Measurements from ENCODE around the gene SMYD3. TPM values are rescaled to one million over a fixed set of nuclear protein-coding genes. Genes with fewer than 3 reads are reported as not detected.
"Not testable (repeated sequence)": the region's sequence is repeated elsewhere in the genome, so short reads cannot be mapped to it uniquely, and the experiment has no call there.

SMYD3 gene
- total RNA-seq, 3 donors from 2014 or later (not counting 1 experiment from before 2014, with no cell fraction given), result 43.6 to 48.0 (median 46.1) TPM

DNA sequence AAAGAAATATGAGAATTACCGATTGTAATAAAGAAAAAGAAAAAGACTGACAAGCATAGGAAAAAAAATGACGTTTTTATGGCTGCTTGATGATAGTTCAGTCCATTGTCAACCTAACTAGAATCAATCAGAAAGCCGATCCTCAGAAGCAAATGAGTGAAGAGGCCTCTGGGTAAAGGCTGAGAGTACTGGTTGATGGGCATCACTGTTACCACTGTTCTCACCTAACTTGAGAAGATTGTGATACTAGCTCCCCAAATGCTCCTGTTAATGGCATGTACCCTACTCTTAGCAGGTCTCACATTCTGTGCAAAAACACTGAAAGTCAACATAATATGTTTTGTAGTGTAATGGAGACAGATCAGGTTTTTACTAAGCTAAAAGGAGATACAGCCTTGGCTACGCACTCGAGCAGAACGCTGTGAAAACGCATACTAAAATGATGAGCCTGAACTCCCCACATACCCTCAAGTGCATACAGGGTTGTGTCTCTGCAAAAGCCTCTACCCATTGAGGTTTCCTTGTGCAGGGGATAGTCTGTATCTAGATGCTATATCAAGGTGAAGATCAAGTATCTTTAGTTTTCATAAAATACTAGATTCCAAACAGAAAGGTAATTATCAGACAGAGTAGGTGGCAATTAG lies 554.6 kb downstream of the SMYD3 start:
- Histone ChIP-seq H3K4me1 (ENCODE audit: control insufficient read depth, insufficient read depth, low read length) (peaks cover 35% of the 10 kb centered on the region), H3K36me3 (ENCODE audit: control insufficient read depth, insufficient read depth, low read length) (no peaks in the 10 kb centered on the region), H3K9me3 (ENCODE audit: control insufficient read depth, insufficient read depth, low read length) (no peaks in the 10 kb centered on the region), H3K27me3 (ENCODE audit: control insufficient read depth, insufficient read depth, low read length) (no peaks in the 10 kb centered on the region), H3K27ac (ENCODE audit: low read length) (peak overlapping the region; percentile 100), H3K4me3 (ENCODE audit: low read length) (no peak overlapping the region)
- no peak overlapping the region for H3K27ac Mint-ChIP-seq
- ATAC-seq (no peak), DNase-seq (no peak)
- intact Hi-C loops (cut with micrococcal nuclease), result loop anchor here (10.0 kb wide), 1 partner anchor 58 kb away; no protein-coding TSS in a partner anchor
- peaks cover 25 to 31% of the 10 kb centered on the region in 2 donors for H3K4me1 Mint-ChIP-seq
- TF ChIP-seq, protein P1, sequence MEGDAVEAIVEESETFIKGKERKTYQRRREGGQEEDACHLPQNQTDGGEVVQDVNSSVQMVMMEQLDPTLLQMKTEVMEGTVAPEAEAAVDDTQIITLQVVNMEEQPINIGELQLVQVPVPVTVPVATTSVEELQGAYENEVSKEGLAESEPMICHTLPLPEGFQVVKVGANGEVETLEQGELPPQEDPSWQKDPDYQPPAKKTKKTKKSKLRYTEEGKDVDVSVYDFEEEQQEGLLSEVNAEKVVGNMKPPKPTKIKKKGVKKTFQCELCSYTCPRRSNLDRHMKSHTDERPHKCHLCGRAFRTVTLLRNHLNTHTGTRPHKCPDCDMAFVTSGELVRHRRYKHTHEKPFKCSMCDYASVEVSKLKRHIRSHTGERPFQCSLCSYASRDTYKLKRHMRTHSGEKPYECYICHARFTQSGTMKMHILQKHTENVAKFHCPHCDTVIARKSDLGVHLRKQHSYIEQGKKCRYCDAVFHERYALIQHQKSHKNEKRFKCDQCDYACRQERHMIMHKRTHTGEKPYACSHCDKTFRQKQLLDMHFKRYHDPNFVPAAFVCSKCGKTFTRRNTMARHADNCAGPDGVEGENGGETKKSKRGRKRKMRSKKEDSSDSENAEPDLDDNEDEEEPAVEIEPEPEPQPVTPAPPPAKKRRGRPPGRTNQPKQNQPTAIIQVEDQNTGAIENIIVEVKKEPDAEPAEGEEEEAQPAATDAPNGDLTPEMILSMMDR (IDR thresholded peaks at IDR 0.05), result no peak
- H3K27me3 Mint-ChIP-seq (ENCODE audit: low read depth in 2 of 2), result no peaks in the 10 kb centered on the region
- no peaks in the 10 kb centered on the region for H3K9me3 Mint-ChIP-seq
- H3K4me3 Mint-ChIP-seq, result peak overlapping the region; percentile 71
- H3K36me3 Mint-ChIP-seq, result no peaks in the 10 kb centered on the region
- 89% methylated on average over 5 of the region's 7 CpGs for WGBS (ENCODE audit: insufficient coverage)

DNA sequence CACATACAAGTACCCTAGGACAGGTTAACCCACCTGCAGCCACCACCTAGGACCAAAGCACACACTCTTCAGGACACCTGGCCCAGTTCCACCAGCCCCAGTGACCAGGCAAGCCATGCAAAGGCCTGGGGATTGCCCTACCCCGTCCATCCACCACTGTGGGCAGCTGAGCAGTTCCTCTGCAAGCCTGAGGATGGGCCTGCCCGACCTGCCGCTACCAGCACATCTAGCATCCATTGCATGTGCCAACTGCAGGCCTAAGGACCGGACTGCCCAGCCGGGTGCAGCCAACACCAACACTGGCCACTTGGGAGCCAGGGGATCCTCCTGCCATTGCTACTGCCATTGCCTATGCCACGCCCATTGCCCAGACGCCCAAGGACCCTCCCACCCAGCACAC lies 558.3 kb downstream of the SMYD3 start:
- no peaks in the 10 kb centered on the region for H3K9me3 ChIP-seq (ENCODE audit: control insufficient read depth, insufficient read depth, low read length)
- no peaks in the 10 kb centered on the region for H3K27me3 ChIP-seq (ENCODE audit: control insufficient read depth, insufficient read depth, low read length)
- H3K36me3 ChIP-seq (ENCODE audit: control insufficient read depth, insufficient read depth, low read length), result no peaks in the 10 kb centered on the region
- no peak overlapping the region for H3K27ac ChIP-seq (ENCODE audit: low read length)
- no peak overlapping the region for H3K27ac Mint-ChIP-seq
- H3K4me3 ChIP-seq (ENCODE audit: low read length), result no peak overlapping the region
- no peak for ATAC-seq
- TF ChIP-seq, protein P1 (IDR thresholded peaks at IDR 0.05), result no peak
- DNase-seq, result no peak
- intact Hi-C loops (cut with micrococcal nuclease), result no loop called here
- no peak overlapping the region for H3K4me3 Mint-ChIP-seq
- H3K4me1 ChIP-seq (ENCODE audit: control insufficient read depth, insufficient read depth, low read length), result peaks cover 11% of the 10 kb centered on the region
- WGBS (ENCODE audit: insufficient coverage), result 88% methylated on average over 7 of the region's 7 CpGs
- H3K4me1 Mint-ChIP-seq, result peaks cover 11 to 29% of the 10 kb centered on the region in 2 donors
- no peaks in the 10 kb centered on the region for H3K36me3 Mint-ChIP-seq
- H3K27me3 Mint-ChIP-seq (ENCODE audit: low read depth in 2 of 2), result no peaks in the 10 kb centered on the region
- H3K9me3 Mint-ChIP-seq, result no peaks in the 10 kb centered on the region

DNA sequence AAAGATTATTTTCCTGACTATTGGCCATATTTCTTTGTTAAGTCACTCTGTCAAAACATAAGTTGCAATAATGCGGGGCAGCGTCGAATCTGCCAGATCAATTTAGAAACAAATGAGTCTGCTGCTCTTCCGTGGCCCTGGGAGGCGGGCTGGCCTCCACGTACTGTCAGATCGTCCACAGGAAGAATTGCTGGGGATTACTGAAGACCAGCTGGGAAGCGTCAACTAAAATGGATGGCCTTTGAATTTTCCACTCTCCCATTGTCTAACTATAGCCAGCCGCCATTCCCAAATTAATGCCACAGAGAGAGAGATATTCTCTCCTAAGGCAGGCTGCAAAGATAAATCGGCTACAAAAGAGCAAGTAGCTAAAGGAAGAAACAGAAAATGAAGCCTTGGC lies 560.2 kb downstream of the SMYD3 start:
- Histone ChIP-seq H3K36me3 (ENCODE audit: control insufficient read depth, insufficient read depth, low read length) (no peaks in the 10 kb centered on the region), H3K27me3 (ENCODE audit: control insufficient read depth, insufficient read depth, low read length) (no peaks in the 10 kb centered on the region), H3K9me3 (ENCODE audit: control insufficient read depth, insufficient read depth, low read length) (no peaks in the 10 kb centered on the region), H3K27ac (ENCODE audit: low read length) (no peak overlapping the region), H3K4me3 (ENCODE audit: low read length) (no peak overlapping the region), H3K4me1 (ENCODE audit: control insufficient read depth, insufficient read depth, low read length) (no peaks in the 10 kb centered on the region)
- no peak overlapping the region for H3K4me3 Mint-ChIP-seq
- peaks cover 6 to 21% of the 10 kb centered on the region in 2 donors for H3K4me1 Mint-ChIP-seq
- WGBS (ENCODE audit: insufficient coverage), result 96% methylated on average over 10 of the region's 10 CpGs
- H3K9me3 Mint-ChIP-seq, result no peaks in the 10 kb centered on the region
- intact Hi-C loops (cut with micrococcal nuclease), result no loop called here
- DNase-seq, result no peak
- no peak overlapping the region for H3K27ac Mint-ChIP-seq
- no peak for ATAC-seq
- no peaks in the 10 kb centered on the region for H3K36me3 Mint-ChIP-seq
- H3K27me3 Mint-ChIP-seq (ENCODE audit: low read depth in 2 of 2), result no peaks in the 10 kb centered on the region
- TF ChIP-seq, protein P1 (IDR thresholded peaks at IDR 0.05), result no peak

DNA sequence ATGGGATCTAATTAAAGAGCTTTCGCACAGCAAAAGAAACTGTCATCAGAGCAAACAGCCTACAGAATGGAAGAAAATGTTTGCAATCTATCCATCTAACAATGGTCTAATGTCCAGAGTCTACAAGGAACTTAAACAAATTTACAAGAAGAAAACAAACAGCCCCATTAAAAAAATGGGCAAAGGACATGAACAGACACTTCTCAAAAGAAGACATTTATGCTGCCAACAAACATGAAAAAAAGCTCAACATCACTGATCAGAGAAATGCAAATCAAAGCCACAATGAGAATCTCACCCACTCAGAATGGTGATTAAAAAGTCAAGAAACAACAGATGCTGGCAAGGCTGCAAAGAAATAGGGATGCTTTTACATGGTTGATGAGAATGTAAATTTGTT lies 561.9 kb downstream of the SMYD3 start:
- intact Hi-C loops (cut with micrococcal nuclease), result not testable (repeated sequence)

More for the DNA sequence above, 561.9 kb downstream of the SMYD3 start:
- H3K9me3 Mint-ChIP-seq; H3K4me1 ChIP-seq (ENCODE audit: control insufficient read depth, insufficient read depth, low read length); H3K36me3 ChIP-seq (ENCODE audit: control insufficient read depth, insufficient read depth, low read length); ATAC-seq; DNase-seq; H3K9me3 ChIP-seq (ENCODE audit: control insufficient read depth, insufficient read depth, low read length); H3K27me3 Mint-ChIP-seq (ENCODE audit: low read depth in 2 of 2); H3K27me3 ChIP-seq (ENCODE audit: control insufficient read depth, insufficient read depth, low read length); H3K27ac Mint-ChIP-seq; H3K36me3 Mint-ChIP-seq; H3K4me3 ChIP-seq (ENCODE audit: low read length); H3K27ac ChIP-seq (ENCODE audit: low read length); H3K4me3 Mint-ChIP-seq: not testable (repeated sequence)
- 94% methylated on average over 1 of the region's 1 CpG for WGBS (ENCODE audit: insufficient coverage)
- peaks cover 13 to 27% of the 10 kb centered on the region in 2 donors for H3K4me1 Mint-ChIP-seq

Measured in natural killer cell (primary cell).